Measurements from ENCODE around the gene KCTD20. TPM values are rescaled to one million over a fixed set of nuclear protein-coding genes. Genes with fewer than 3 reads are reported as not detected.

The KCTD20 gene
- total RNA-seq, 1 experiment from 2014 or later: 41.6 TPM

DNA sequence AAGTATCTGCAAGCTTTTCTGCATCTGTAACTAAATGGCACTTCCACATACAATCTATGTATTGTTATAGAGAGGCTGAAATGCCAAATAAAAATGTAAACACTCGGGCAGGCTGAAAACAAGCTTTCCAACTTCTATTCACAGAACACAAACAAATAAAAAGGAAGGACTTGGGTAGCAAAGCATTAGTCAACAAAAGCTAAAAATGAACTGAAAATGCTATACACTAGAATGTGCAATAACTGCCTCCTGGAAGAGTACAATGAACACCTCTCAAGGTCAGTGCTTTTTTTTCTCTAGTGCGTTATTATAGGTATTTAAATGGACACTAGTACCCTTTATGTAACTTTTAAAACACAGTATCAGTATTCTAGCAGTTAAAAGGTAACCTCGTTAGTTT, 73.0 kb downstream of the KCTD20 start:
- intact Hi-C loops (cut with micrococcal nuclease; ENCODE audit: unreplicated experiment) (no loop called here), in situ Hi-C loops (cut with HindIII; ENCODE audit: low pct_unique_long_range_greater_than_20kb, low sequenced_read_pairs) (no loop called here)
- Histone ChIP-seq H3K4me1 (ENCODE audit: control insufficient read depth, insufficient read depth, low read length) (no peaks in the 10 kb centered on the region), H3K9me3 (ENCODE audit: control insufficient read depth, insufficient read depth, low read depth, low read length) (no peaks in the 10 kb centered on the region), H3K27me3 (ENCODE audit: control insufficient read depth, insufficient read depth, low read length) (no peaks in the 10 kb centered on the region), H3K27ac (ENCODE audit: low read length) (no peak overlapping the region), H3K36me3 (ENCODE audit: control insufficient read depth, insufficient read depth, low read length) (peaks cover 24% of the 10 kb centered on the region), H3K4me3 (ENCODE audit: low read depth in 2 of 2, low read length in 2 of 2) (no peak overlapping the region)
- BruUV-seq (replicated peaks): no TSS peak
- ATAC-seq (no peak), DNase-seq (ENCODE audit: low read depth, low spot score) (no peak)
- TF ChIP-seq POLR2AphosphoS5 (IDR thresholded peaks at IDR 0.05; ENCODE audit: low read depth, low read length) (no peak), SIN3A (IDR thresholded peaks at IDR 0.05; ENCODE audit: borderline replicate concordance, insufficient read depth, low read depth, low read length) (no peak), TCF7L2 (IDR thresholded peaks at IDR 0.05; ENCODE audit: low read depth, low read length) (no peak)
- TF ChIP-seq, protein P1, sequence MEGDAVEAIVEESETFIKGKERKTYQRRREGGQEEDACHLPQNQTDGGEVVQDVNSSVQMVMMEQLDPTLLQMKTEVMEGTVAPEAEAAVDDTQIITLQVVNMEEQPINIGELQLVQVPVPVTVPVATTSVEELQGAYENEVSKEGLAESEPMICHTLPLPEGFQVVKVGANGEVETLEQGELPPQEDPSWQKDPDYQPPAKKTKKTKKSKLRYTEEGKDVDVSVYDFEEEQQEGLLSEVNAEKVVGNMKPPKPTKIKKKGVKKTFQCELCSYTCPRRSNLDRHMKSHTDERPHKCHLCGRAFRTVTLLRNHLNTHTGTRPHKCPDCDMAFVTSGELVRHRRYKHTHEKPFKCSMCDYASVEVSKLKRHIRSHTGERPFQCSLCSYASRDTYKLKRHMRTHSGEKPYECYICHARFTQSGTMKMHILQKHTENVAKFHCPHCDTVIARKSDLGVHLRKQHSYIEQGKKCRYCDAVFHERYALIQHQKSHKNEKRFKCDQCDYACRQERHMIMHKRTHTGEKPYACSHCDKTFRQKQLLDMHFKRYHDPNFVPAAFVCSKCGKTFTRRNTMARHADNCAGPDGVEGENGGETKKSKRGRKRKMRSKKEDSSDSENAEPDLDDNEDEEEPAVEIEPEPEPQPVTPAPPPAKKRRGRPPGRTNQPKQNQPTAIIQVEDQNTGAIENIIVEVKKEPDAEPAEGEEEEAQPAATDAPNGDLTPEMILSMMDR (IDR thresholded peaks at IDR 0.05): no peak
- TF ChIP-seq, protein P2, sequence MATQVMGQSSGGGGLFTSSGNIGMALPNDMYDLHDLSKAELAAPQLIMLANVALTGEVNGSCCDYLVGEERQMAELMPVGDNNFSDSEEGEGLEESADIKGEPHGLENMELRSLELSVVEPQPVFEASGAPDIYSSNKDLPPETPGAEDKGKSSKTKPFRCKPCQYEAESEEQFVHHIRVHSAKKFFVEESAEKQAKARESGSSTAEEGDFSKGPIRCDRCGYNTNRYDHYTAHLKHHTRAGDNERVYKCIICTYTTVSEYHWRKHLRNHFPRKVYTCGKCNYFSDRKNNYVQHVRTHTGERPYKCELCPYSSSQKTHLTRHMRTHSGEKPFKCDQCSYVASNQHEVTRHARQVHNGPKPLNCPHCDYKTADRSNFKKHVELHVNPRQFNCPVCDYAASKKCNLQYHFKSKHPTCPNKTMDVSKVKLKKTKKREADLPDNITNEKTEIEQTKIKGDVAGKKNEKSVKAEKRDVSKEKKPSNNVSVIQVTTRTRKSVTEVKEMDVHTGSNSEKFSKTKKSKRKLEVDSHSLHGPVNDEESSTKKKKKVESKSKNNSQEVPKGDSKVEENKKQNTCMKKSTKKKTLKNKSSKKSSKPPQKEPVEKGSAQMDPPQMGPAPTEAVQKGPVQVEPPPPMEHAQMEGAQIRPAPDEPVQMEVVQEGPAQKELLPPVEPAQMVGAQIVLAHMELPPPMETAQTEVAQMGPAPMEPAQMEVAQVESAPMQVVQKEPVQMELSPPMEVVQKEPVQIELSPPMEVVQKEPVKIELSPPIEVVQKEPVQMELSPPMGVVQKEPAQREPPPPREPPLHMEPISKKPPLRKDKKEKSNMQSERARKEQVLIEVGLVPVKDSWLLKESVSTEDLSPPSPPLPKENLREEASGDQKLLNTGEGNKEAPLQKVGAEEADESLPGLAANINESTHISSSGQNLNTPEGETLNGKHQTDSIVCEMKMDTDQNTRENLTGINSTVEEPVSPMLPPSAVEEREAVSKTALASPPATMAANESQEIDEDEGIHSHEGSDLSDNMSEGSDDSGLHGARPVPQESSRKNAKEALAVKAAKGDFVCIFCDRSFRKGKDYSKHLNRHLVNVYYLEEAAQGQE (IDR thresholded peaks at IDR 0.05; ENCODE audit: insufficient read depth in 1 of 2, low read depth in 2 of 2, low read length in 1 of 2): peak in 1 of 2 experiments; percentile 8; a peak in 1 of 4 replicates
- POLR2A ChIA-PET: no interaction called here
- CTCF ChIA-PET: no interaction called here

DNA sequence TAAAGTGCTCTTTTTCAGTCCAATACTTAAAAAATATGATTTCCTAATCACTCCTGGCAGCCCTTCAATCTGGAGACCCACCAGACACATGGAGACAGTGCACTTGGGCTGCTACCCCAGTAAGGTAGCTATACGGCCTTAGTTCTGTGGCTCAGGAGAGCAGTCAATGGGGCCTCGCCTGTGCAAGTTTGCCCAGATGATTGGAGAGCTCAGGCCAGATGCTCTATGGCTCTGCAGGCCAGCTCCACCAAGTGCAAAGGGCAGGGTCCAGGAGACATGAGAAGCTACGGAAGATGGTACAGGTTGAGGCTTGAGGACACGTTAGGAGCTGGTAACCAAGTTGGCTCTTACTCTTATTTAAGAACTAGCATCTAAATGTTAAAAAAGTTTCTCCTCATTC, 73.8 kb downstream of the KCTD20 start:
- DNase-seq (ENCODE audit: low read depth, low spot score): no peak
- no peak for ATAC-seq
- TF ChIP-seq POLR2AphosphoS5 (IDR thresholded peaks at IDR 0.05; ENCODE audit: low read depth, low read length) (no peak), SIN3A (IDR thresholded peaks at IDR 0.05; ENCODE audit: borderline replicate concordance, insufficient read depth, low read depth, low read length) (no peak), TCF7L2 (IDR thresholded peaks at IDR 0.05; ENCODE audit: low read depth, low read length) (no peak)
- TF ChIP-seq, protein P2 (IDR thresholded peaks at IDR 0.05; ENCODE audit: insufficient read depth in 1 of 2, low read depth in 2 of 2, low read length in 1 of 2): no peak
- TF ChIP-seq, protein P1 (IDR thresholded peaks at IDR 0.05): no peak
- no peaks in the 10 kb centered on the region for H3K9me3 ChIP-seq (ENCODE audit: control insufficient read depth, insufficient read depth, low read depth, low read length)
- intact Hi-C loops (cut with micrococcal nuclease; ENCODE audit: unreplicated experiment) (no loop called here), in situ Hi-C loops (cut with HindIII; ENCODE audit: low pct_unique_long_range_greater_than_20kb, low sequenced_read_pairs) (no loop called here)
- no peaks in the 10 kb centered on the region for H3K27me3 ChIP-seq (ENCODE audit: control insufficient read depth, insufficient read depth, low read length)
- no peaks in the 10 kb centered on the region for H3K4me1 ChIP-seq (ENCODE audit: control insufficient read depth, insufficient read depth, low read length)
- peaks cover 29% of the 10 kb centered on the region for H3K36me3 ChIP-seq (ENCODE audit: control insufficient read depth, insufficient read depth, low read length)
- BruUV-seq (replicated peaks): no TSS peak
- no peak overlapping the region for H3K27ac ChIP-seq (ENCODE audit: low read length)
- H3K4me3 ChIP-seq (ENCODE audit: low read depth in 2 of 2, low read length in 2 of 2): no peak overlapping the region
- ChIA-PET POLR2A (interaction anchor here (0.5 kb wide), 1 partner anchor 63 kb away, joined by 3 read pairs; no protein-coding TSS in a partner anchor), CTCF (no interaction called here)

Data from Panc1 (cell line).